H1 (cell line): Measurements from ENCODE around the gene DOCK6. TPM values are rescaled to one million over a fixed set of nuclear protein-coding genes. Genes with fewer than 3 reads are reported as not detected.

Source experiments
- CBX5 ChIP-seq: fragments of 300-800, 300-1000 bp; sonication (generic); IDR thresholded peaks from 2 replicates; pipeline ENCODE4 v1.7.1; 2016; ENCODE audit warnings: antibody characterized with exemption, low read length, low read depth
- FOSL1 ChIP-seq: IDR thresholded peaks from 2 replicates; pipeline ENCODE4 v1.6.1; 2011; ENCODE audit warnings: mild to moderate bottlenecking, low read depth, low read length, moderate library complexity; ENCODE audit not compliant: insufficient read depth
- HDAC2 ChIP-seq, 2 experiments: fragments of 300-600 bp in 1 of 2; sonication (generic) in 1 of 2; IDR thresholded peaks; 2 replicates each; pipeline ENCODE4 v1.6.1; 2011 to 2012; ENCODE audit warnings: low read depth in 2 of 2, low read length in 2 of 2, mild to moderate bottlenecking in 2 of 2, moderate library complexity in 2 of 2, borderline replicate concordance in 1 of 2, inconsistent platforms in 1 of 2
- KDM5A ChIP-seq: fragments of 200-600 bp; IDR thresholded peaks from 2 replicates; pipeline ENCODE4 v1.7.1; 2012; ENCODE audit warnings: mild to moderate bottlenecking, low read length, inconsistent platforms, mixed read lengths
- NRF1 ChIP-seq: IDR thresholded peaks from 2 replicates; pipeline ENCODE4 v1.6.1; 2011; ENCODE audit warnings: mild to moderate bottlenecking, low read depth, low read length, improper control_type of control experiment
- polyA plus RNA-seq, 7 experiments: library from polyadenylated mRNA; depleted of rRNA in 3 of 7; stranded (reverse) in 5 of 7; unstranded in 2 of 7; fragments of >200 nt in 5 of 7; fragments of 200-250 nt in 2 of 7; gene quantifications; 1 replicate in 5 of 7; 2 replicates in 1 of 7; 4 replicates in 1 of 7; pipeline versions ENCODE4 v1.2.1 to v1.2.3, GENCODE V29; 2011 to 2013; ENCODE audit warnings: missing spikeins in 2 of 7, mixed read lengths in 2 of 7
- total RNA-seq: library from RNA; stranded (reverse); fragmentation: NEBNext Ultra II Directional; extraction: Animal tissue kit (Norgen Biotek cat#: 25700); gene quantifications from 2 replicates; pipeline ENCODE4 v1.2.1, GENCODE V29; 2021
- TF ChIP-seq, protein P1 (sequence below): fragments of 300-600 bp; sonication (generic); IDR thresholded peaks from 2 replicates; pipeline ENCODE4 v1.7.1; 2012; ENCODE audit warnings: low read length, moderate library complexity, mild to moderate bottlenecking, inconsistent platforms; ENCODE audit not compliant: insufficient replicate concordance
- TF ChIP-seq, protein P2 (sequence below): IDR thresholded peaks from 2 replicates; pipeline ENCODE4 v1.6.1; 2011; ENCODE audit warnings: low read depth, mild to moderate bottlenecking, low read length; ENCODE audit not compliant: insufficient read depth

Gene DOCK6
- total and polyA plus RNA-seq, 2 of the 8 experiments (the other 6 are each of a cell fraction or from before 2014, with no cell fraction given), result 25.5 to 54.7 TPM

DNA sequence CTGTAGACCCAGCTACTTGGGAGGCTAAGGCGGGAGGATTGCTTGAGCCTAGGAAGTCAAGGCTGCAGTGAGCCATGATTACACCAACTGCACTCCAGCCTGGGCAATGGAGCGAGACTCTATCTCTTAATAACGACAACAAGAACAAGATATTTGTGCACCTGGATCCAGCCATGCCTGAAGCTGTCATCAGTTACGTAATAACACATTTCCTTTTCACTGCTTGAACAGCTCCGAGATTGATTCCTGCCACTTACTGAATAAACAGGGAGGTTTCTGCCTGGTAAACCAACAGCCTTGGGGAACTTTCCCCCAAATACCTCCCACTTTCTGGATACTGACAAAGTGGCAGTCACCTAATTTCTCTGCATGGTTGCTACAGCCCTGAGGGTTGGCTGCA lies 70.4 kb downstream of the DOCK6 start (continued):
- TF ChIP-seq, protein P1, sequence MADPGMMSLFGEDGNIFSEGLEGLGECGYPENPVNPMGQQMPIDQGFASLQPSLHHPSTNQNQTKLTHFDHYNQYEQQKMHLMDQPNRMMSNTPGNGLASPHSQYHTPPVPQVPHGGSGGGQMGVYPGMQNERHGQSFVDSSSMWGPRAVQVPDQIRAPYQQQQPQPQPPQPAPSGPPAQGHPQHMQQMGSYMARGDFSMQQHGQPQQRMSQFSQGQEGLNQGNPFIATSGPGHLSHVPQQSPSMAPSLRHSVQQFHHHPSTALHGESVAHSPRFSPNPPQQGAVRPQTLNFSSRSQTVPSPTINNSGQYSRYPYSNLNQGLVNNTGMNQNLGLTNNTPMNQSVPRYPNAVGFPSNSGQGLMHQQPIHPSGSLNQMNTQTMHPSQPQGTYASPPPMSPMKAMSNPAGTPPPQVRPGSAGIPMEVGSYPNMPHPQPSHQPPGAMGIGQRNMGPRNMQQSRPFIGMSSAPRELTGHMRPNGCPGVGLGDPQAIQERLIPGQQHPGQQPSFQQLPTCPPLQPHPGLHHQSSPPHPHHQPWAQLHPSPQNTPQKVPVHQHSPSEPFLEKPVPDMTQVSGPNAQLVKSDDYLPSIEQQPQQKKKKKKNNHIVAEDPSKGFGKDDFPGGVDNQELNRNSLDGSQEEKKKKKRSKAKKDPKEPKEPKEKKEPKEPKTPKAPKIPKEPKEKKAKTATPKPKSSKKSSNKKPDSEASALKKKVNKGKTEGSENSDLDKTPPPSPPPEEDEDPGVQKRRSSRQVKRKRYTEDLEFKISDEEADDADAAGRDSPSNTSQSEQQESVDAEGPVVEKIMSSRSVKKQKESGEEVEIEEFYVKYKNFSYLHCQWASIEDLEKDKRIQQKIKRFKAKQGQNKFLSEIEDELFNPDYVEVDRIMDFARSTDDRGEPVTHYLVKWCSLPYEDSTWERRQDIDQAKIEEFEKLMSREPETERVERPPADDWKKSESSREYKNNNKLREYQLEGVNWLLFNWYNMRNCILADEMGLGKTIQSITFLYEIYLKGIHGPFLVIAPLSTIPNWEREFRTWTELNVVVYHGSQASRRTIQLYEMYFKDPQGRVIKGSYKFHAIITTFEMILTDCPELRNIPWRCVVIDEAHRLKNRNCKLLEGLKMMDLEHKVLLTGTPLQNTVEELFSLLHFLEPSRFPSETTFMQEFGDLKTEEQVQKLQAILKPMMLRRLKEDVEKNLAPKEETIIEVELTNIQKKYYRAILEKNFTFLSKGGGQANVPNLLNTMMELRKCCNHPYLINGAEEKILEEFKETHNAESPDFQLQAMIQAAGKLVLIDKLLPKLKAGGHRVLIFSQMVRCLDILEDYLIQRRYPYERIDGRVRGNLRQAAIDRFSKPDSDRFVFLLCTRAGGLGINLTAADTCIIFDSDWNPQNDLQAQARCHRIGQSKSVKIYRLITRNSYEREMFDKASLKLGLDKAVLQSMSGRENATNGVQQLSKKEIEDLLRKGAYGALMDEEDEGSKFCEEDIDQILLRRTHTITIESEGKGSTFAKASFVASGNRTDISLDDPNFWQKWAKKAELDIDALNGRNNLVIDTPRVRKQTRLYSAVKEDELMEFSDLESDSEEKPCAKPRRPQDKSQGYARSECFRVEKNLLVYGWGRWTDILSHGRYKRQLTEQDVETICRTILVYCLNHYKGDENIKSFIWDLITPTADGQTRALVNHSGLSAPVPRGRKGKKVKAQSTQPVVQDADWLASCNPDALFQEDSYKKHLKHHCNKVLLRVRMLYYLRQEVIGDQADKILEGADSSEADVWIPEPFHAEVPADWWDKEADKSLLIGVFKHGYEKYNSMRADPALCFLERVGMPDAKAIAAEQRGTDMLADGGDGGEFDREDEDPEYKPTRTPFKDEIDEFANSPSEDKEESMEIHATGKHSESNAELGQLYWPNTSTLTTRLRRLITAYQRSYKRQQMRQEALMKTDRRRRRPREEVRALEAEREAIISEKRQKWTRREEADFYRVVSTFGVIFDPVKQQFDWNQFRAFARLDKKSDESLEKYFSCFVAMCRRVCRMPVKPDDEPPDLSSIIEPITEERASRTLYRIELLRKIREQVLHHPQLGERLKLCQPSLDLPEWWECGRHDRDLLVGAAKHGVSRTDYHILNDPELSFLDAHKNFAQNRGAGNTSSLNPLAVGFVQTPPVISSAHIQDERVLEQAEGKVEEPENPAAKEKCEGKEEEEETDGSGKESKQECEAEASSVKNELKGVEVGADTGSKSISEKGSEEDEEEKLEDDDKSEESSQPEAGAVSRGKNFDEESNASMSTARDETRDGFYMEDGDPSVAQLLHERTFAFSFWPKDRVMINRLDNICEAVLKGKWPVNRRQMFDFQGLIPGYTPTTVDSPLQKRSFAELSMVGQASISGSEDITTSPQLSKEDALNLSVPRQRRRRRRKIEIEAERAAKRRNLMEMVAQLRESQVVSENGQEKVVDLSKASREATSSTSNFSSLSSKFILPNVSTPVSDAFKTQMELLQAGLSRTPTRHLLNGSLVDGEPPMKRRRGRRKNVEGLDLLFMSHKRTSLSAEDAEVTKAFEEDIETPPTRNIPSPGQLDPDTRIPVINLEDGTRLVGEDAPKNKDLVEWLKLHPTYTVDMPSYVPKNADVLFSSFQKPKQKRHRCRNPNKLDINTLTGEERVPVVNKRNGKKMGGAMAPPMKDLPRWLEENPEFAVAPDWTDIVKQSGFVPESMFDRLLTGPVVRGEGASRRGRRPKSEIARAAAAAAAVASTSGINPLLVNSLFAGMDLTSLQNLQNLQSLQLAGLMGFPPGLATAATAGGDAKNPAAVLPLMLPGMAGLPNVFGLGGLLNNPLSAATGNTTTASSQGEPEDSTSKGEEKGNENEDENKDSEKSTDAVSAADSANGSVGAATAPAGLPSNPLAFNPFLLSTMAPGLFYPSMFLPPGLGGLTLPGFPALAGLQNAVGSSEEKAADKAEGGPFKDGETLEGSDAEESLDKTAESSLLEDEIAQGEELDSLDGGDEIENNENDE, result no peak
- TF ChIP-seq FOSL1 (no peak), CBX5 (no peak), NRF1 (no peak), HDAC2 (IDR thresholded peaks at IDR 0.05; ENCODE audit: borderline replicate concordance in 1 of 2, low read depth in 2 of 2, low read length in 2 of 2) (no peak), KDM5A (no peak)
- TF ChIP-seq, protein P2, sequence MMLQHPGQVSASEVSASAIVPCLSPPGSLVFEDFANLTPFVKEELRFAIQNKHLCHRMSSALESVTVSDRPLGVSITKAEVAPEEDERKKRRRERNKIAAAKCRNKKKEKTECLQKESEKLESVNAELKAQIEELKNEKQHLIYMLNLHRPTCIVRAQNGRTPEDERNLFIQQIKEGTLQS, result no peak
